CD14-positive monocyte (primary cell): Measurements from ENCODE around the gene NHS. TPM values are rescaled to one million over a fixed set of nuclear protein-coding genes. Genes with fewer than 3 reads are reported as not detected.

ENCODE experiments used
- DNase-seq, 3 donors: peaks; one replicate each; pipeline ENCODE4 v3.0.0-alpha.2; 2011 to 2022
- H2AFZ ChIP-seq: 2 replicates; pipeline ENCODE4 v1.6.0; 2012; ENCODE audit warnings: mild to moderate bottlenecking, low read depth, low read length, inconsistent platforms; ENCODE audit not compliant: insufficient read depth, poor library complexity, severe bottlenecking
- H3K27ac ChIP-seq, 2 donors: 1 replicate in 1 of 2; 2 replicates in 1 of 2; pipeline ENCODE4 v1.5.1; 2012 to 2013; ENCODE audit warnings: low read length in 2 of 2, control low read depth in 1 of 2, inconsistent platforms in 1 of 2, low read depth in 1 of 2, mild to moderate bottlenecking in 1 of 2
- H3K27me3 ChIP-seq, 2 donors: one replicate each; pipeline versions ENCODE4 v1.6.0 to v1.6.1; 2011 to 2013; ENCODE audit warnings: low read length in 2 of 2; ENCODE audit not compliant: control insufficient read depth in 2 of 2, insufficient read depth in 2 of 2
- H3K36me3 ChIP-seq, 2 donors: replicated peaks in 1 of 2; 1 replicate in 1 of 2; 2 replicates in 1 of 2; pipeline versions ENCODE4 v1.5.1 to v1.6.1; 2012 to 2013; ENCODE audit warnings: low read length in 2 of 2, control low read depth in 1 of 2, inconsistent platforms in 1 of 2, mild to moderate bottlenecking in 1 of 2; ENCODE audit not compliant: insufficient read depth in 2 of 2, control insufficient read depth in 1 of 2
- H3K4me1 ChIP-seq, 2 donors: 1 replicate in 1 of 2; 2 replicates in 1 of 2; pipeline versions ENCODE4 v1.5.1 to v1.6.1; 2012 to 2013; ENCODE audit warnings: low read length in 2 of 2, control low read depth in 1 of 2, inconsistent platforms in 1 of 2, mild to moderate bottlenecking in 1 of 2, moderate library complexity in 1 of 2; ENCODE audit not compliant: insufficient read depth in 2 of 2, control insufficient read depth in 1 of 2
- H3K4me2 ChIP-seq: replicated peaks from 2 replicates; pipeline ENCODE3; 2012; ENCODE audit warnings: low read length, moderate library complexity, mild to moderate bottlenecking; ENCODE audit not compliant: poor library complexity, severe bottlenecking; ENCODE audit errors: extremely low read depth
- H3K4me3 ChIP-seq, 3 experiments: fragments of 200-600 bp in 1 of 3; sonication (generic) in 1 of 3; replicated peaks in 1 of 3; 1 replicate in 2 of 3; 2 replicates in 1 of 3; pipeline ENCODE4 v1.5.1; 2011 to 2013; ENCODE audit warnings: low read length in 3 of 3, mild to moderate bottlenecking in 3 of 3, control low read depth in 2 of 3, low read depth in 2 of 3, inconsistent platforms in 1 of 3, moderate library complexity in 1 of 3
- H3K79me2 ChIP-seq: 2 replicates; pipeline ENCODE4 v1.6.0; 2012; ENCODE audit warnings: mild to moderate bottlenecking, control low read depth, inconsistent platforms, low read length, moderate library complexity; ENCODE audit not compliant: insufficient read depth
- H3K9ac ChIP-seq: 2 replicates; pipeline ENCODE4 v1.6.0; 2017; ENCODE audit warnings: low read length, mild to moderate bottlenecking; ENCODE audit not compliant: insufficient read depth, poor library complexity, severe bottlenecking
- H3K9me3 ChIP-seq, 2 donors: replicated peaks in 1 of 2; 1 replicate in 1 of 2; 2 replicates in 1 of 2; pipeline versions ENCODE4 v1.5.1 to v1.6.1; 2012 to 2013; ENCODE audit warnings: low read length in 2 of 2, control low read depth in 1 of 2; ENCODE audit not compliant: control insufficient read depth in 1 of 2, insufficient read depth in 1 of 2
- H4K20me1 ChIP-seq: 2 replicates; pipeline ENCODE4 v1.6.0; 2012; ENCODE audit warnings: mild to moderate bottlenecking, low read length, control low read depth, moderate library complexity; ENCODE audit not compliant: insufficient read depth
- H3K27ac Mint-ChIP-seq, 7 donors: one replicate each; pipeline ENCODE4 v1.8.0; 2020; ENCODE audit warnings: mild to moderate bottlenecking in 7 of 7, mixed read lengths in 7 of 7, moderate library complexity in 6 of 7, inconsistent platforms in 2 of 7
- H3K27me3 Mint-ChIP-seq, 3 donors: one replicate each; pipeline ENCODE4 v1.8.0; 2021 to 2022; ENCODE audit warnings: low read depth in 3 of 3, mild to moderate bottlenecking in 3 of 3, mixed read lengths in 3 of 3, moderate library complexity in 3 of 3, inconsistent platforms in 1 of 3
- H3K36me3 Mint-ChIP-seq, 2 donors: one replicate each; pipeline ENCODE4 v1.8.0; 2020; ENCODE audit warnings: mixed read lengths in 2 of 2, inconsistent platforms in 1 of 2, mild to moderate bottlenecking in 1 of 2
- H3K4me1 Mint-ChIP-seq: one replicate; pipeline ENCODE4 v1.8.0; 2020; ENCODE audit warnings: mild to moderate bottlenecking, mixed read lengths
- H3K4me3 Mint-ChIP-seq, 2 donors: one replicate each; pipeline ENCODE4 v1.8.0; 2020; ENCODE audit warnings: mild to moderate bottlenecking in 2 of 2, mixed read lengths in 2 of 2, moderate library complexity in 1 of 2
- H3K9me3 Mint-ChIP-seq, 7 donors: one replicate each; pipeline ENCODE4 v1.8.0; 2020 to 2022; ENCODE audit warnings: mixed read lengths in 7 of 7, mild to moderate bottlenecking in 6 of 7, moderate library complexity in 6 of 7, inconsistent platforms in 2 of 7
- CTCF ChIP-seq: fragments of 200-600 bp; IDR thresholded peaks from one replicate; pipeline ENCODE4 v1.8.0; 2022; ENCODE audit warnings: antibody characterized with exemption, mild to moderate bottlenecking
- WGBS: methylation state at CpG from one replicate; pipeline ENCODE4 v1.1.5; 2013; ENCODE audit warnings: missing lambda C conversion rate; ENCODE audit not compliant: insufficient coverage; 5-methylcytosine and 5-hydroxymethylcytosine counted together
- intact Hi-C, 2 donors: fragments of 100-400 bp; cut with micrococcal nuclease; formaldehyde crosslinking; loops; one replicate each; pipeline versions ENCODE4 v1.15.0 to v1.15.1; 2023
- polyA plus RNA-seq, 3 donors: library from polyadenylated mRNA; depleted of rRNA in 1 of 3; unstranded in 2 of 3; stranded (reverse) in 1 of 3; fragments of 300-500 nt in 2 of 3; fragments of >200 nt in 1 of 3; fragmentation: Illumina TruSeq in 2 of 3; gene quantifications; 1 replicate in 2 of 3; 2 replicates in 1 of 3; pipeline ENCODE4 v1.2.3, GENCODE V29; 2012 to 2021

The NHS gene
- polyA plus RNA-seq, 3 donors, result 0.86 to 1.8 (median 1.3) TPM

- no peaks in the 10 kb centered on the region for H3K27me3 ChIP-seq
- no peaks in the 10 kb centered on the region for H4K20me1 ChIP-seq
- no peaks in the 10 kb centered on the region for H3K79me2 ChIP-seq
- no peak overlapping the region for H3K4me3 Mint-ChIP-seq
- H3K4me3 ChIP-seq, result no peak overlapping the region
- peaks cover 45% of the 10 kb centered on the region for H3K4me1 Mint-ChIP-seq
- no peak overlapping the region for H2AFZ ChIP-seq
- peaks cover 39 to 44% of the 10 kb centered on the region in 2 donors for H3K4me1 ChIP-seq
- H3K36me3 Mint-ChIP-seq, result no peaks in the 10 kb centered on the region
- H3K27me3 Mint-ChIP-seq, result peaks cover 0 to 7% (median 1%) of the 10 kb centered on the region in 3 donors
- H3K27ac Mint-ChIP-seq, result no peak overlapping the region
- no peaks in the 10 kb centered on the region for H3K9me3 ChIP-seq
- no peak overlapping the region for H3K27ac ChIP-seq
- H3K9me3 Mint-ChIP-seq, result peaks cover 0 to 6% (median 0%) of the 10 kb centered on the region in 7 donors
- no peak overlapping the region for H3K9ac ChIP-seq
- H3K36me3 ChIP-seq, result no peaks in the 10 kb centered on the region
- no peak overlapping the region for H3K4me2 ChIP-seq
- 100% methylated on average over 1 of the region's 4 CpGs for WGBS
- no peak for TF ChIP-seq CTCF
- intact Hi-C loops, result no loop called here
- no peak for DNase-seq
These were observed 310.0 kb downstream of the NHS start for GRCh38 chrX:17685026-17685425.

- no peaks in the 10 kb centered on the region for H3K9me3 ChIP-seq
- H3K27ac ChIP-seq, result no peak overlapping the region
- H3K4me3 Mint-ChIP-seq, result no peak overlapping the region
- H3K27me3 ChIP-seq, result no peaks in the 10 kb centered on the region
- H3K9ac ChIP-seq, result no peak overlapping the region
- H4K20me1 ChIP-seq, result no peaks in the 10 kb centered on the region
- H2AFZ ChIP-seq, result no peak overlapping the region
- TF ChIP-seq CTCF, result no peak
- H3K4me1 ChIP-seq, result peaks cover 13 to 17% of the 10 kb centered on the region in 2 donors
- WGBS, result no CpG with 5 or more reads among the region's 14 CpGs
- no peaks in the 10 kb centered on the region for H3K36me3 ChIP-seq
- H3K79me2 ChIP-seq, result no peaks in the 10 kb centered on the region
- H3K27me3 Mint-ChIP-seq, result peaks cover 0 to 8% (median 1%) of the 10 kb centered on the region in 3 donors
- intact Hi-C loops, result no loop called here
- no peak overlapping the region for H3K4me2 ChIP-seq
- H3K9me3 Mint-ChIP-seq, result peaks cover 0 to 6% (median 0%) of the 10 kb centered on the region in 7 donors
- no peak overlapping the region for H3K4me3 ChIP-seq
- DNase-seq, result no peak
- H3K4me1 Mint-ChIP-seq, result peaks cover 22% of the 10 kb centered on the region
- H3K27ac Mint-ChIP-seq, result no peak overlapping the region
- no peaks in the 10 kb centered on the region for H3K36me3 Mint-ChIP-seq
These were observed 312.6 kb downstream of the NHS start for GRCh38 chrX:17687648-17688047.
